Measurements from ENCODE around the gene NPIPB13.
"Not testable (repeated sequence)": the region's sequence is repeated elsewhere in the genome, so short reads cannot be mapped to it uniquely, and the experiment has no call there.

Gene NPIPB13

GRCh38 chr16:30248379-30248778, at the start of gene NPIPB13:
Gene NPIPB13 (minus strand): TSS chr16:30248479. CDS start chr16:30245573, 2,906 bp downstream.
- DNase-seq = not testable (repeated sequence)

- DNase-seq = not testable (repeated sequence)
Measured at GRCh38 chr16:30282357-30282756, 34.1 kb upstream of the NPIPB13 start.

DNA sequence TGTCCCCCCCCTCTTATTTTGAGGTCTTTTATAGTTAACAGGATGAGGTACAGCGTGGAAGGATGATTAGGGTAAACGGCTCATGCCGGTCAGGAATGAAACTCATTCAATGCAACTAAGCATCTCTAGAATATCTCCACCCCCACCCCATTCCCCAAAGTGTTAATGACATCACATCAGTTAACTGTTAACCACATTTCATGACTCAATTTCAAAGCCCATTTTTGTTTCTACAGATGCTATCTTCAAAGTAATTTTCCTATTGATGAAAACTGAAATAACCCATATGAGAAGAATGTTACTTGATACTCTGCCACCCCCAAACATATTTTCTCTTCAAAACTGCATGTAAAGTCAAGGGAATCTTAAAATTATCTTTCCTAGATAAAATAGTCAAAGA, 30.2 kb upstream of the NPIPB13 start:
- not testable (repeated sequence) for DNase-seq

- DNase-seq = not testable (repeated sequence)
Measured at GRCh38 chr16:30217082-30217481, 31.2 kb downstream of the NPIPB13 start.

DNA sequence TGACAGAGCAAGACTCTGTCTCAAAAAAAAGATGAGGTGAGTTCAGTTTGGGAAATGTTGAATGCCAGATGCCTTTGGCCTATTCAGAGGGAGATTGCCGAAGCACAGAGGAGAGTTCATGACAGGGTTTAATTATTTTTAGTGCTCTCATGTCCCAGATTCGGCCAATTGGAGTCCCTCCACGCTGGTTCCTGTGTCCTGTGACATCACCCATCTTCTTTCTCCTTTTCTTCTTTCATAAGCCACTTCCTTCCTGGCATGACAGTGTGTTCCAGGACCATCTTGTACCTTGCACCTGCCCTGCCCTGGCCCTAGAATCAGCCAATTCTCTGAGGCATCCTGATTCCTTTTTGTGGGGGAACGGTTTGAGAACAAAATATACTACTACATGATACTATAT, 36.9 kb downstream of the NPIPB13 start:
- DNase-seq = not testable (repeated sequence)

- DNase-seq = not testable (repeated sequence)
Measured at GRCh38 chr16:30209032-30209431, 39.2 kb downstream of the NPIPB13 start.

- not testable (repeated sequence) for DNase-seq
Measured at GRCh38 chr16:30207063-30207704, 41.1 kb downstream of the NPIPB13 start.

DNA sequence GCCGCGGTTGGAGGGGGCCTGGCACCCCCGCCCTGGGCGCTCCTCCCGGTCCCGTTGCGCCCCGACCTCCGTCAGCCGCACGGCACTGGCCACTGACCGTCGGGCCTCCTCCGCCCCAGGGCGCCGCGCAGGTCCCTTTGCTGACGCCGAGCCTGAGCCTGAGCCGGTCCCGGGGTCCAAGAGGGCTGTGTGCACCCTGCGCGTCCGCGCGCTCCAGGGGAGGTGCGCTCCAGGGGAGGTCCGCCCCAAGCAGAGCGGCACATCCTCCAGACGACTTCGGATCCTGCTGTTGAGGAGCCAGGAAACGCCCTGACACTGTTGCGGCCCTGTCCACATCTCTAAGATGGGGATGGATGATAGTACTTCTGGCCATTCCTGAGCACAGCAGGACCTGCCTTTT, 42.0 kb downstream of the NPIPB13 start:
- not testable (repeated sequence) for DNase-seq

DNA sequence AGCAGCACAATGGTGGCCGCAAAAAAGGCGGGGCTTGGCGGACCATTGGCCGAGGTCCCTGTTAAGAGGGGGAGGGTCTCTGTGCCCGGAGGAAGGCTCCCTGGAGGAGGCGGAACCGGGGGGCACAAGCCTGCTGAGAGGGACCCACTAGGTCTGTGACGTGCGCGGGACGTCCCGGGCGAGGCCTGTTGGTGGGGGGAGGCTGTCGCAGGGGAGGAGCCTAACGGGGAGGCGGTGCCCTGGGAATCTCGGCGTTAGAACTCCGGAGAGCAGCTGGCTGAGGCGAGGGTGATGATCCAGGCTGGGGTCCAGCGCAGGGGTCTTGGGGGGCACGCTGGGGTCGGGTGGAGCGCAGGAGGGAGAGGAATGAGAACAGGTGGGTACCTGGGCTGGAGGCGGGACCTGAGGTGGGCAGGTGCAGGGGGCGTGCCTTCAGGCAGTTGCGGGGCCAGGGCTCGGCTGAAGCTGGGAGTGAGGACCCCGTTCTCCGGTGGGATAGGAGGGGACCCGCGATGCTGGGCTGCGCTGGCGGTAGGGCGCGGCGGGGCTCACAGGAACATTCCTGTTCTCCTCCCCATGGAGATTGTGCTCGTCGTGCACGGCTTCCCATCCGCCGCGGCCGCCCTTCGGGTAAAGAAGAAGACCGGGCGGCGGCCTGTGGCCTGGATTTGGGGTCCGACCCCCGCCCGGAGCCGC, 42.6 kb downstream of the NPIPB13 start:
- DNase-seq = not testable (repeated sequence)

DNA sequence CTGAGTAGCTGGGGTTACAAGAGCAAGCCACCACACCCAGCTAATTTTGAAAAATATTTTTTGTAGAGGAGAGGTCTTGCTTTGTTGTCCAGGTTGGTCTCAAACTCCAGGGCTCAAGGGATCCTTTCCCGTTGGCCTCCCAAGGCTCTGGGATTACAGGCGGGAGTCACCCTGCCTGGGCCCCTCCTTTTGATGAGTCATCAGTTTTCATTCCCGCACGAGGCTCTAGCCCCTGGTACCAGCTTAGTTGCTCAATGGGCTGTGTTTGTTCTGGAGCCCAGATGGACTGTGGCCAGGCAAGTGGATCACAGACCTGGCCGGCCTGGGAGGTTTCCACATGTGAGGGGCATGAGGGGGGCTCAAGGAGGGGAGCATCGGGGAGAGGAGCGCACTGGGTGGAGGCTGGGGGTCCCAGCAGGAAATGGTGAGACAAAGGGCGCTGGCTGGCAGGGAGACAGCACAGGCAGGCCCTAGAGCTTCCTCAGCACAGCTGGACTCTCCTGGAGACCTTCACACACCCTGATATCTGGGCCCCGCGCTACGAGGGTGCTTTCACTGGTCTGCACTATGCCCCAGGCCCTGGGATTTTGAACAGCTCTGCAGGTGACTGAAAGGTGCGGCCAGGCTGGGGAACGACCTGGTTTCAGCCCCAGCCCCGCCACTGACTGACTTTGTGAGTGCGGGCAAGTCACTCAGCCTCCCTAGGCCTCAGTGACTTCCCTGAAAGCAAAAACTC, 48.5 kb downstream of the NPIPB13 start:
- not testable (repeated sequence) for DNase-seq

- not testable (repeated sequence) for DNase-seq
Measured at GRCh38 chr16:30199049-30199448, 49.2 kb downstream of the NPIPB13 start, which contains the start of gene SULT1A3. Gene SULT1A3 (plus strand): TSS chr16:30199255. CDS start chr16:30200729, 1,474 bp downstream.

Data from hypothalamus (tissue), 51 donors.